Sigmoid colon (tissue), 7 donors: ENCODE results near the gene FRAT1. TPM values are rescaled to one million over a fixed set of nuclear protein-coding genes. Genes with fewer than 3 reads are reported as not detected.
A peak's percentile ranks its signal among the peaks of the same experiment; 100 is the strongest.

Source experiments
- DNase-seq: peaks from one replicate; pipeline ENCODE4 v3.0.0-alpha.2; 2019
- H3K27ac ChIP-seq, 4 donors: fragments of 200-600 bp; sonication (generic); one replicate each; pipeline ENCODE4 v1.5.1; 2016 to 2019; ENCODE audit warnings: mild to moderate bottlenecking in 1 of 4
- H3K27me3 ChIP-seq, 3 donors: fragments of 200-600 bp; sonication (generic); one replicate each; pipeline ENCODE4 v1.5.1; 2019; ENCODE audit warnings: mild to moderate bottlenecking in 1 of 3
- H3K36me3 ChIP-seq, 4 donors: fragments of 200-600 bp; sonication (generic); one replicate each; pipeline ENCODE4 v1.5.1; 2016 to 2019
- H3K4me1 ChIP-seq, 4 donors: fragments of 200-600 bp; sonication (generic); one replicate each; pipeline ENCODE4 v1.5.1; 2017 to 2019
- H3K4me3 ChIP-seq, 4 donors: fragments of 200-600 bp; sonication (generic); one replicate each; pipeline ENCODE4 v1.5.1; 2017 to 2019; ENCODE audit warnings: mild to moderate bottlenecking in 2 of 4, moderate library complexity in 1 of 4
- H3K9me3 ChIP-seq, 4 donors: fragments of 200-600 bp in 3 of 4; sonication (generic) in 3 of 4; one replicate each; pipeline versions ENCODE4 v1.5.1 to v1.6.1; 2013 to 2019
- EP300 ChIP-seq, 4 donors: sonication (generic); formaldehyde crosslinking; IDR thresholded peaks; one replicate each; pipeline ENCODE4 v1.6.1; 2017; ENCODE audit warnings: antibody characterized with exemption in 4 of 4
- POLR2A ChIP-seq, 2 donors: fragments of 450-650 bp; IDR thresholded peaks; one replicate each; pipeline ENCODE4 v1.6.1; 2016; ENCODE audit warnings: antibody characterized with exemption in 2 of 2, mild to moderate bottlenecking in 2 of 2, moderate library complexity in 2 of 2
- POLR2AphosphoS5 ChIP-seq, 4 donors: sonication (generic); formaldehyde crosslinking; IDR thresholded peaks; one replicate each; pipeline ENCODE4 v1.6.1; 2017; ENCODE audit warnings: antibody characterized with exemption in 4 of 4
- WGBS, 2 donors: extraction: QIAGEN DNeasy Blood & Tissue Kit; methylation state at CpG; one replicate each; pipeline ENCODE4 v1.1.7; 2013; 5-methylcytosine and 5-hydroxymethylcytosine counted together
- intact Hi-C: fragments of 100-400 bp; cut with DNase I; formaldehyde crosslinking; loops from one replicate; pipeline ENCODE4 v1.15.1; 2023
- polyA plus RNA-seq, 3 donors: library from polyadenylated mRNA; stranded (reverse); fragments of 200-250 nt; gene quantifications; one replicate each; pipeline ENCODE4 v1.2.3, GENCODE V29; 2013
- total RNA-seq, 4 donors: library from RNA; depleted of rRNA; stranded (reverse); fragments of >200 nt; gene quantifications; one replicate each; pipeline ENCODE4 v1.1.0, GENCODE V29; 2016
- TF ChIP-seq, protein P1 (sequence below), 4 experiments: fragments of 450-650 bp in 3 of 4; fragments of 200-600 bp in 1 of 4; IDR thresholded peaks; one replicate each; pipeline ENCODE4 v1.5.1; 2016 to 2019; ENCODE audit warnings: antibody characterized with exemption in 4 of 4, mild to moderate bottlenecking in 3 of 4, moderate library complexity in 2 of 4
- donor health status: healthy with polysubstance abuse.
- donor health status: Bipolar disorder and iron deficiency.
- donor health status: healthy.

Gene FRAT1
- total and polyA plus RNA-seq, 7 donors: 2.8 to 7.1 (median 5.0) TPM

DNA sequence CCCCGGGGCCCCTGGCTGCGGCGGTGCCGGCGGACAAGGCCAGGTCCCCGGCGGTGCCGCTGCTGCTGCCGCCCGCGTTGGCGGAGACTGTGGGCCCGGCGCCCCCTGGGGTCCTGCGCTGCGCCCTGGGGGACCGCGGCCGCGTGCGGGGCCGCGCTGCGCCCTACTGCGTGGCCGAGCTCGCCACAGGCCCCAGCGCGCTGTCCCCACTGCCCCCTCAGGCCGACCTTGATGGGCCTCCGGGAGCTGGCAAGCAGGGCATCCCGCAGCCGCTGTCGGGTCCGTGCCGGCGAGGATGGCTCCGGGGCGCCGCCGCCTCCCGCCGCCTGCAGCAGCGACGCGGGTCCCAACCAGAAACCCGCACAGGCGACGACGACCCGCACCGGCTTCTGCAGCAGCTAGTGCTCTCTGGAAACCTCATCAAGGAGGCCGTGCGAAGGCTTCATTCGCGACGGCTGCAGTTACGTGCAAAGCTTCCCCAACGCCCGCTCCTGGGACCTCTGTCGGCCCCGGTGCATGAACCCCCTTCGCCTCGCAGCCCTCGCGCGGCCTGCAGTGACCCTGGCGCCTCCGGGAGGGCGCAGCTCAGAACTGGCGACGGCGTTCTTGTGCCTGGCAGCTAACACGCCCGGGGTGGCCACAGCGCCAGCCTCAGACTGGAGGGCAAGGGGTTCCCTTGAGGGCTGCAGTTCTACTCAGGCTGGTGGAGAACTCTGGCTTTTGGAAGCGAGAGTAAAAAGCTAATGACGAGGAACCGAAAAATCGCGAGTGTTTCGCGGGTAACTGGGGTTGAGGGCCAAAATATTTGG, 804 bp downstream of the FRAT1 start:
- peak overlapping the region; percentile 90 to 97 (median 92) for H3K27ac ChIP-seq
- peak; percentile 72 for DNase-seq
- WGBS, 2 donors: 0 to 1% methylated on average over 83 of the region's 83 CpGs
- no peaks in the 10 kb centered on the region for H3K27me3 ChIP-seq
- H3K36me3 ChIP-seq: no peaks in the 10 kb centered on the region
- TF ChIP-seq, protein P1, sequence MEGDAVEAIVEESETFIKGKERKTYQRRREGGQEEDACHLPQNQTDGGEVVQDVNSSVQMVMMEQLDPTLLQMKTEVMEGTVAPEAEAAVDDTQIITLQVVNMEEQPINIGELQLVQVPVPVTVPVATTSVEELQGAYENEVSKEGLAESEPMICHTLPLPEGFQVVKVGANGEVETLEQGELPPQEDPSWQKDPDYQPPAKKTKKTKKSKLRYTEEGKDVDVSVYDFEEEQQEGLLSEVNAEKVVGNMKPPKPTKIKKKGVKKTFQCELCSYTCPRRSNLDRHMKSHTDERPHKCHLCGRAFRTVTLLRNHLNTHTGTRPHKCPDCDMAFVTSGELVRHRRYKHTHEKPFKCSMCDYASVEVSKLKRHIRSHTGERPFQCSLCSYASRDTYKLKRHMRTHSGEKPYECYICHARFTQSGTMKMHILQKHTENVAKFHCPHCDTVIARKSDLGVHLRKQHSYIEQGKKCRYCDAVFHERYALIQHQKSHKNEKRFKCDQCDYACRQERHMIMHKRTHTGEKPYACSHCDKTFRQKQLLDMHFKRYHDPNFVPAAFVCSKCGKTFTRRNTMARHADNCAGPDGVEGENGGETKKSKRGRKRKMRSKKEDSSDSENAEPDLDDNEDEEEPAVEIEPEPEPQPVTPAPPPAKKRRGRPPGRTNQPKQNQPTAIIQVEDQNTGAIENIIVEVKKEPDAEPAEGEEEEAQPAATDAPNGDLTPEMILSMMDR (IDR thresholded peaks at IDR 0.05): no peak
- no peak for TF ChIP-seq POLR2A (IDR thresholded peaks at IDR 0.05)
- no peak for TF ChIP-seq EP300 (IDR thresholded peaks at IDR 0.05)
- TF ChIP-seq POLR2AphosphoS5 (IDR thresholded peaks at IDR 0.05): peak in 1 of 4 donors; percentile 24
- no peaks in the 10 kb centered on the region for H3K9me3 ChIP-seq
- intact Hi-C loops: loop anchor here (1.0 to 2.0 kb wide), 2 partner anchors 12 to 27 kb away; partner anchors contain the start of gene ARHGAP19
- H3K4me1 ChIP-seq: peaks cover 0 to 33% (median 20%) of the 10 kb centered on the region in 4 donors
- peak overlapping the region; percentile 55 to 97 (median 82) for H3K4me3 ChIP-seq

DNA sequence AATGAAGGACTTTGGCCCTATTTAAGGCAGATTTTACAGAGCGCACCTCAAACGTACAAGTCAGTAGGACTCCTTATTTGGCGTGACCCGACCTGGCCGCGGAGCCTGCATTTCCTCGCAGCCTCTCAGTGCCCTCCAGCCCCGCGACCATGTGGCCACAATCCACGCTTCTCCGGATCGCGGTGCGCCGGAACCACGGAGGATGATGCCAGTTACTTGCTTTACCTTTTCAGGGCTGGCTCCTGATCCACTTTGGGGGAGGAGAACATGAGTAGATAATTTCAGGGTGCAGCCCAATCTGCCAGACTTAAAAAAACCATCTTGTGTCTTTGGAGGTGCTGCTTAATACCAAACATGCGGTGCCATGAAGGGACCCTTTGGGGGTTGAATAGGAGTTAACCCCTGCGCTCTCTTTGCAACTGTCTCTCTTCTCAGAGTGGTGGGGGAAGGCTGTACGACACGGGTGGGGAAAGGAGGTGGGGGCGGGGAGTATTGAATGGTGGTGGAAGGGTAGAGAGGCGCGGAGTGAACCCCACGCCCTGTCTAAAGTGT, 1.5 kb downstream of the FRAT1 start:
- no peaks in the 10 kb centered on the region for H3K27me3 ChIP-seq
- no peaks in the 10 kb centered on the region for H3K36me3 ChIP-seq
- intact Hi-C loops: no loop called here
- H3K27ac ChIP-seq: peak overlapping the region; percentile 90 to 97 (median 92)
- peak overlapping the region; percentile 42 to 97 (median 82) for H3K4me3 ChIP-seq
- DNase-seq: no peak
- TF ChIP-seq EP300 (IDR thresholded peaks at IDR 0.05): no peak
- no peak for TF ChIP-seq POLR2AphosphoS5 (IDR thresholded peaks at IDR 0.05)
- TF ChIP-seq, protein P1 (IDR thresholded peaks at IDR 0.05): no peak
- no peak for TF ChIP-seq POLR2A (IDR thresholded peaks at IDR 0.05)
- H3K4me1 ChIP-seq: peaks cover 0 to 33% (median 20%) of the 10 kb centered on the region in 4 donors
- WGBS, 2 donors: 19 to 26% methylated on average over 24 of the region's 24 CpGs
- H3K9me3 ChIP-seq: no peaks in the 10 kb centered on the region

DNA sequence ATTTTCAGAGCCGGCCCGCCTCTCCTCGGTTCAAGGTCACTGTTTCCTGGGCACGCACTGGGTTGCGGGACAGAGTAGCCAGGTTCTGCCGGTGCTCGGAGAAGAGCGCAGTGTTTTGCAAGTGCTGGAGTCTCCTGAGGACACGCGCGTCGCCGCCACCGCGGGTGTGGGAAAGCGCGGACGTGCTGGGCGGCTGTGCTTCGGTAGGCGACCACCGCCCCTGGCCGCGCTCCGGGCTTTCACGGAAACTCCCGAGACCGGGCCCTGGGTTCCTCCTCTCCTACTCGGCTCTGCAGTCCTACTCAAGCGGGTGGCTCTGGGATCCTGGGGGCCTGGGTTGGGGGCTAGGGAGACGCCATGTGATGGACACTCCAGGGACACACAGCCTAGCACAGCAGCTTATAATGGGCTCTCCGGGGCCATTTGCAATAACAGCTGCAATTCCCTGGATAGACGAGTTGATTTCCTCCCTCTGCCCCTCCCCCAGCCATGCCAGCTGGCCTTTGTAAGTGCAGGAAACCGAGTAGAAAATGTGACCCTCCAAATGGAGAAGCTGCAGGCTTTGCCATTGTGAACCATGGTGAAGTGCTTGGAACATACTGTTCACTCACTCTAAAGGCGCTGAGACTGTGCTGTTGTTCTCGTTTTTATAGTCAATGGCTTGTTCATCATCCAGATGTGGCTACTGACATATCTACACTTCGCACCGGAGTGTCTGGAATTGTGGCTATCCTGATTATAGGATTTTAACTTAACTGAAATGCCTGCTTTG, 2.1 kb downstream of the FRAT1 start:
- TF ChIP-seq POLR2AphosphoS5 (IDR thresholded peaks at IDR 0.05): peak in 1 of 4 donors; percentile 32
- no peak for TF ChIP-seq POLR2A (IDR thresholded peaks at IDR 0.05)
- 32 to 51% methylated on average over 38 of the region's 38 CpGs for WGBS, 2 donors
- no peaks in the 10 kb centered on the region for H3K36me3 ChIP-seq
- peak overlapping the region; percentile 90 to 97 (median 92) for H3K27ac ChIP-seq
- H3K27me3 ChIP-seq: no peaks in the 10 kb centered on the region
- no peaks in the 10 kb centered on the region for H3K9me3 ChIP-seq
- peak overlapping the region; percentile 42 to 97 (median 82) for H3K4me3 ChIP-seq
- H3K4me1 ChIP-seq: peaks cover 0 to 33% (median 20%) of the 10 kb centered on the region in 4 donors
- intact Hi-C loops: no loop called here
- peak; percentile 73 for DNase-seq

DNA sequence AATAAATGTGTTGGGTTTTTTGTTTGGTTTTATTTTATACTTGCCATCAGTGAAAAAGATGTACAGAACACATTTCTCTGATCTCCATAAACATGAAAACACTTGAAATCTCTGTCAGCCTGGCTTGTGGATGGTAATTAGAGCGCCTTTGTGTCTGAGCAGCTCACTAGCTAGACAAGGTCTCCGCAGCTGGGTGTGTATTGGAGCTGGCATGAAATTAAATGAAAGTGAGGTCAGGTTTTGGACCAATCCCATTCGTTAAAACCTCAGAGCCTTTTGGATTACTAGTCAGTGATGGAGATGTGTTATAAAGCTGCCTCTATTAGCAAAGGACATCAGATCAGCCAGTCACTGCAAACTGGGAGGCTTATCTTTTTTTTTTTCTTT, 2.7 kb downstream of the FRAT1 start:
- 58 to 83% methylated on average over 3 of the region's 3 CpGs for WGBS, 2 donors
- no peaks in the 10 kb centered on the region for H3K36me3 ChIP-seq
- no peak overlapping the region for H3K4me3 ChIP-seq
- peaks cover 0 to 33% (median 20%) of the 10 kb centered on the region in 4 donors for H3K4me1 ChIP-seq
- no peaks in the 10 kb centered on the region for H3K27me3 ChIP-seq
- no peak for TF ChIP-seq POLR2A (IDR thresholded peaks at IDR 0.05)
- TF ChIP-seq POLR2AphosphoS5 (IDR thresholded peaks at IDR 0.05): no peak
- no peak for TF ChIP-seq EP300 (IDR thresholded peaks at IDR 0.05)
- TF ChIP-seq, protein P1 (IDR thresholded peaks at IDR 0.05): no peak
- intact Hi-C loops: no loop called here
- no peaks in the 10 kb centered on the region for H3K9me3 ChIP-seq
- no peak for DNase-seq
- no peak overlapping the region for H3K27ac ChIP-seq
